HTERT RPE-1 (cell line): ENCODE measurements around the gene LRRIQ4.

ENCODE experiments used
- in situ Hi-C: fragments of 300-500 bp; cut with MboI; formaldehyde crosslinking; loops from 4 replicates; pipeline ENCODE4 v1.14.3; 2020; ENCODE audit warnings: low sequenced_read_pairs

LRRIQ4 gene

DNA sequence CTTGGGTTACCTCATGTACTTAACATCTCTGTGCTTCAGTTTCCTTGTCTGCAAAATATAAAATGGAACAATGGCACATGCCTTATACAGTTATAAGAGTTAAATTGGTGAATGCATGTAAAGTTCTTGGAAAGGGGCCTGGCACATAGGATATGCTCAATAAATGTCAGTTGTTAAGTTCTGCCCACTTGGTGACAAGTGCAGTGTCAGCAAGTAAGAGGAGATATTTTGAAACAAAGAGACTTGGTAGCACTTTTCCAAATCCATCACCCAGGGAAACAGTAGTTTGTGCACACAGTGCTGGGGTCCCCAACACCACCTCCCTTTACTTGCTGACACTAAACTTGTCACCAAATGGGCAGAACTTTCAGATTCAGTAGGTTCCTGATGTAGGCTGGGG, 37.9 kb downstream of the LRRIQ4 start:
- in situ Hi-C loops: no loop called here

DNA sequence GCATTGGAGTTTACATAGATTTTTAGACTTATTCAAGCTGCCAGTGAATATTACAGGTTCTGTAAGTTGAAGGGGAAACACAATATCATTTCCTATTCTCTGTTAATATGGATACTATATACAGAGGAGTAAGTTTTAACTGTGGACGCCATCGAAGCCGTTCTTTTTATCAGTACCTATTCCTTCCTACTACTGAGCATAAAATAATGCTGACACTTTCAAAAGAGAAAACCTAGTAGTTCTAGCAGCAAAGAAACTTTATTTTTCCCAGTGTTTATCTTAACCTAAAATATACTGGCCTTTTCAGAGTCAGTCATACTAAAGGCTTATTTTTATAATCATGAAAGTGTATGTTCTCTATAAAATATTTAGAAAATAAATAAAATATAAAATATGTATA, 42.8 kb downstream of the LRRIQ4 start:
- in situ Hi-C loops: no loop called here

- in situ Hi-C loops: no loop called here
Measured at GRCh38 chr3:169857811-169858210, 45.1 kb downstream of the LRRIQ4 start.

DNA sequence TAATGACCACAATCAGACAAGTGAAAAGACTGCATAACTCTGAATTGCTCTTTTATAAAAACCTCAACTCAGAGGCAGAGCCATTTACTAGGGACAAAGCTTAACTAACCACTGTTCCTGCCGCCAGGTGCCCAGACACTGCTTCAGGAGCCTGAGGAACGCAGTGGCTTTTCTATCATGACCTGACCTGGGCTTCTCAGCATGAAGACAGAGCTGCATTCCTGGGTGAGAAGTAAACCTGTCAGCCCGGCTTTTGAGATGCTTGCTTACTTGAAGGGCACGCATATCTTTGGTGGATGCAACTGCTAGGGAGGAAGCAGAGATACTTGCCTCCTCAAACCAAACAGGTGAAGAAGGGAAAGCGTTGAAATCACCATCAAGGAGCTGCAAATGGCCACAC, 49.2 kb downstream of the LRRIQ4 start:
- in situ Hi-C loops: no loop called here

DNA sequence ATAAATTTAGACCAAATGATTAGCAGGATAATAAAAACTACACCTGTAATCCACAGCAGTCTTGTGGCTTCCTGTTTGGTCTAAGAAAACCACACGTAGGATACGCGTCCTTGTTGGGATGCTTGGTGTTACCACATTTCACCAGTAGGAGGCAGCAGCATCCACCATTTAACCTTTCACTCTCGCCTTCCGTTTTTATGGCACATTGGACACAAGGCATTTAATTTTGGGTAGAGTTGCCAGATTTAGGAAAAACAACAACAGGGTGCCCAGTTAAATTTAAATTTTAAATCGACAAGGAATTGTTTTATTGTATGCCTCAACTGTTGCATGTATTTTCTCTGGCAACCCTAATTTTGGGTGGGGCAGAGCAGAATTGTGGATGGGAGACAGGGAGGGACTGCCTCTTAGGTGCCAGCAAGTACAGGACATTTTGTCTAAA, 50.8 kb downstream of the LRRIQ4 start:
- in situ Hi-C loops: no loop called here

GRCh38 chr3:169864270-169864669, 51.6 kb downstream of the LRRIQ4 start:
- in situ Hi-C loops: no loop called here

- in situ Hi-C loops: no loop called here
Measured at GRCh38 chr3:169865176-169865767, 52.6 kb downstream of the LRRIQ4 start.

DNA sequence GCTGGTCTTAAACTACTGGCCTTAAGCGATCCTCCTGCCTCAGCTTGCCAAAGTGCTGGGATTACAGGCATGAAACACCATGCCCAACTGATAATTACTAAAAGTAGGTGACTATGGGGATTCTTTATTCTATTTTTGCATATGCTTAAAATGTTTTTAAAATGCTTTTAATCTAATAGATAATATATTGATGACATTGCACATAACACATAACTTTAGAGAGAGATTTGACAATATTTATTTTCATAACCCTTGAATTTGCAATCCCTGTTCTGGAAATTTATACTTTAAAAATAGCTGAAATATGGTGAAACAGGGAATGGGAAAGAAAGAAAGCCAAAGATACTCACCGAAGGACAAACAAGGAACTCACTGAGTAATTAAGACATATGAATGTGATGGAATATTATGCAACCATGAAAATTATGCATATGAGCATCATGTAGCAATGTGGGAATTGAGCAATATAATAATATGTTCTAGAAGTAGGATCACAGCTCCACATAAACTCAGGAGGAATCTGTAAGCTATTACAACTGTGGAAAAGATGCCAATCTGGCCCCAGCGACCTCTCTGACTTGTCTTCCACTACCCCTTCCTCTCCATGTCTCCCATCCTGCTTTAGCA, 55.0 kb downstream of the LRRIQ4 start:
- in situ Hi-C loops: no loop called here

DNA sequence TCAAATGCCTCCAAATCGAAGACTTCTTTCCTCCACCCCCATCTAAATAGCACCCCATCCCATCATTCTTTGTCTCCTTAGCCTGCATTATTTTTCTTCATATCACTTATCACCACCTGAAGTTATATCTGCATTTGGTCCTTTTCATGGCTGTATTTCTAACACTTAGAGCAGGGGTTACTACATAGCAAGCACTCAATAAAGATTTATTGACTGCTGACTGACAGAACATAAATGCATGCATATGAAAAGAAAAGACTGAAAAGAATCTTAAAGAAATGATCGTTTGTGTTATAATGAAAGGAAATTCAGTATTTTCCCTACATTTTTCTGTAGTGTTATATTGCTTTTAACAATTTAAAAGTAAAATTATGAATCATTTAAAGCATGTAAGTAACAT, 55.7 kb downstream of the LRRIQ4 start:
- in situ Hi-C loops: no loop called here

GRCh38 chr3:169869484-169870220, 57.0 kb downstream of the LRRIQ4 start, which contains the start of gene LRRC31:
LRRC31 (minus strand) TSS chr3:169869935; CDS start chr3:169869807, 128 bp downstream.
- in situ Hi-C loops: no loop called here

GRCh38 chr3:169871129-169871886, 58.6 kb downstream of the LRRIQ4 start:
- in situ Hi-C loops: no loop called here

DNA sequence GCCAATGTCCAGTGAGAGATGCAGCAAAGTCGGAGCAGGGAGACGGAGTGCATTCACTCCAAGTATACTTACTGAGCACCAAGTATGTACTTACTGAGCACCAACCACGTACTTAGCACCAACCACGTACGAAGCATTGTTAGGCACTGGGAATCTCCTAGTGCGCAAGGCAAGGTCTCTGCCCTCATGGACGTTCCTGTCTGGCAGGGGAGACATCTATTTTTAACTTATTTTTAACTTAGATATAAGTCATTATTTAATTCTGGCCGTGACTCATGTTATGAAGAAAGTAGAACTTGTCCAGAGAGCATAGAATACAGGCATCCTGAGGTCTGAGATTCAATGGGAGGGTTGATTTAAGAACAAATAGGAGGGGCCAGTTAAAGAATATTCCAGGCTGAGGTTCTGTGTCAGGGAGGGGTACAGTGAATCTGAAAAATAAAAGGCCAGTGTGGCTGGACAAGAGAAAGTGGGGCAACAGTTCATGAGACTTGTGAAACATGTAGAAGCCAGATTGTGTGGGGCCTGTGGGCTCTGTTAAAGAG, 66.4 kb downstream of the LRRIQ4 start:
- in situ Hi-C loops: no loop called here

- in situ Hi-C loops: no loop called here
Measured at GRCh38 chr3:169879845-169880575, 67.3 kb downstream of the LRRIQ4 start.

DNA sequence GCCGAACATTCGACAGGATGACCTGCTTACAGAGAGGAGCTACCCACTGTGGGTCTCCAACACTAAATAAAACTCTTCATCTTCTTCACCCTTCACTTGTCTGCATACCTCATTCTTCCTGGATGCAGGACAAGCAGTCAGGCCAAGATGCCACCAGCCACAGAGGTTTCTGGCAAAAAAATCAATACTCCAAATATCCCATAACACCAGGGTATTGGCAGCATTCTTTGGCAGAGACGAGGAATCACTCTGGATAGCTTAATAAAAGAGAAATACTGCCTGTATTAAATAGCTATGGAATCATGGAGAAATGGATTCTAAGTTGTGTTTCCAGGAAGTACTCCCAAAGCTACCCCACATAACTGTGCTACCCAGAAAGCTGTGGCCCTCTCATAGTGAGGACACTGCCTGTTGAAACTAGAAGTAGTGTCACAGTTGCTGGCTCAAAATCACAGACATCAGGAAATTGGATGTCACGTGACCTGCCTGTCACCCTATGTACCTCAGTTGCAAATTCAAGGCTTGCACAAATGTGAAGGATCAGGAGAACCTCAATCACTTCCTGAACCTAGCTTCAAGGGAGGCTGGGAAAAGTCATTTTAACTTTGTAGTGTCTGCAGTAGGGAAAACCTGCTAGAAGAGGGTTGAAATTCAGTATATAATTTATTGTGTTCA, 68.0 kb downstream of the LRRIQ4 start:
- in situ Hi-C loops: no loop called here

DNA sequence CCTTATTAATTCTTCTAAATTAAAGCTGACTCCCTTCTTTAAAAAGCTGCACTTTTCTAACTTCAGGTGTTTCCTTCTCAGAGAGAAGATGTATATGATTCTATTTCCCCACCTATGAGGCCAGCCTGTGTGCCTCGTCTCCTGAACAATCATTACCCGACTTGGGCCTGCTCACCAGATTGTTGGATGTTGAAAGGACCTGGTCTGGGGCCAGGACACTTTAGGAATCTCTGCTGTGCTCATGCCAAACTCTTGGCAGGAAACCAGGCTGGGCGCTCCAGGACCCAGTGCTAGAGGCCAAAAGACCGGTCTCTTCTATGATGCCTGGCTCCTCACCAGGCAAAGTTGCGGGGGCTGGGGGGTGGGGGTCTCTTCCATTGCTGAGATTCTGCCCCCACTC, 74.0 kb downstream of the LRRIQ4 start:
- in situ Hi-C loops: no loop called here
